Effector memory CD8-positive, alpha-beta T cell (primary cell): ENCODE results near the gene ADGRB3.

Experiments
- ATAC-seq: fragments of 150-1000 bp; cut with Tn5 transposase; replicated peaks from 2 replicates; pipeline ENCODE4 v1.10.0; 2021; ENCODE audit warnings: mild to moderate bottlenecking, moderate library complexity
- DNase-seq, 3 experiments: peaks; one replicate each; pipeline ENCODE4 v3.0.0; 2021
- H3K27ac Mint-ChIP-seq, 2 donors: one replicate each; pipeline ENCODE4 v1.8.0; 2022; ENCODE audit warnings: mild to moderate bottlenecking in 2 of 2, mixed read lengths in 2 of 2, moderate library complexity in 2 of 2
- H3K27me3 Mint-ChIP-seq, 2 donors: one replicate each; pipeline ENCODE4 v1.8.0; 2022; ENCODE audit warnings: mixed read lengths in 2 of 2
- H3K36me3 Mint-ChIP-seq: one replicate; pipeline ENCODE4 v1.8.0; 2022; ENCODE audit warnings: mild to moderate bottlenecking, moderate library complexity, mixed read lengths; ENCODE audit not compliant: insufficient read depth
- H3K4me1 Mint-ChIP-seq, 2 donors: one replicate each; pipeline ENCODE4 v1.8.0; 2022; ENCODE audit warnings: low read depth in 2 of 2, mixed read lengths in 2 of 2
- H3K4me3 Mint-ChIP-seq, 2 donors: one replicate each; pipeline ENCODE4 v1.8.0; 2022; ENCODE audit warnings: mild to moderate bottlenecking in 2 of 2, mixed read lengths in 2 of 2, moderate library complexity in 2 of 2
- H3K9me3 Mint-ChIP-seq, 2 donors: one replicate each; pipeline ENCODE4 v1.8.0; 2022; ENCODE audit warnings: mixed read lengths in 2 of 2

The ADGRB3 gene

GRCh38 chr6:68637782-68638181, 2.7 kb downstream of the ADGRB3 start:
- no peak for DNase-seq
- Mint-ChIP-seq H3K9me3 (peaks cover 0 to 4% of the 10 kb centered on the region in 2 donors), H3K36me3 (no peaks in the 10 kb centered on the region), H3K27me3 (peaks cover 17 to 36% of the 10 kb centered on the region in 2 donors), H3K4me1 (peaks cover 0 to 14% of the 10 kb centered on the region in 2 donors), H3K4me3 (no peak overlapping the region), H3K27ac (no peak overlapping the region)
- ATAC-seq = no peak

GRCh38 chr6:68638230-68638900, 3.3 kb downstream of the ADGRB3 start:
- H3K4me3 Mint-ChIP-seq = no peak overlapping the region
- ATAC-seq (no peak), DNase-seq (no peak)
- H3K27me3 Mint-ChIP-seq = peaks cover 17 to 35% of the 10 kb centered on the region in 2 donors
- H3K4me1 Mint-ChIP-seq = peaks cover 0 to 14% of the 10 kb centered on the region in 2 donors
- no peak overlapping the region for H3K27ac Mint-ChIP-seq
- H3K36me3 Mint-ChIP-seq = no peaks in the 10 kb centered on the region
- peaks cover 0 to 4% of the 10 kb centered on the region in 2 donors for H3K9me3 Mint-ChIP-seq

- Mint-ChIP-seq H3K27me3 (peaks cover 14 to 26% of the 10 kb centered on the region in 2 donors), H3K9me3 (peaks cover 0 to 4% of the 10 kb centered on the region in 2 donors), H3K27ac (no peak overlapping the region), H3K36me3 (no peaks in the 10 kb centered on the region), H3K4me1 (peaks cover 0 to 13% of the 10 kb centered on the region in 2 donors), H3K4me3 (no peak overlapping the region)
- no peak for DNase-seq
- no peak for ATAC-seq
Measured at GRCh38 chr6:68639211-68639610, 4.1 kb downstream of the ADGRB3 start.

GRCh38 chr6:68639826-68640490, 4.9 kb downstream of the ADGRB3 start:
- Mint-ChIP-seq H3K27me3 (peaks cover 11 to 20% of the 10 kb centered on the region in 2 donors), H3K4me1 (peaks cover 0 to 9% of the 10 kb centered on the region in 2 donors), H3K36me3 (no peaks in the 10 kb centered on the region), H3K4me3 (no peak overlapping the region), H3K27ac (no peak overlapping the region), H3K9me3 (peaks cover 0 to 4% of the 10 kb centered on the region in 2 donors)
- ATAC-seq (no peak), DNase-seq (no peak)

GRCh38 chr6:68640491-68640835, 5.4 kb downstream of the ADGRB3 start:
- no peak overlapping the region for H3K27ac Mint-ChIP-seq
- DNase-seq = no peak
- no peak for ATAC-seq
- H3K27me3 Mint-ChIP-seq = peaks cover 8 to 15% of the 10 kb centered on the region in 2 donors
- peaks cover 0 to 9% of the 10 kb centered on the region in 2 donors for H3K4me1 Mint-ChIP-seq
- H3K4me3 Mint-ChIP-seq = no peak overlapping the region
- no peaks in the 10 kb centered on the region for H3K36me3 Mint-ChIP-seq
- peaks cover 0 to 4% of the 10 kb centered on the region in 2 donors for H3K9me3 Mint-ChIP-seq

- Mint-ChIP-seq H3K36me3 (no peaks in the 10 kb centered on the region), H3K27me3 (peaks cover under 1 to 8% of the 10 kb centered on the region in 2 donors), H3K27ac (no peak overlapping the region), H3K4me1 (peaks cover 0 to 7% of the 10 kb centered on the region in 2 donors), H3K4me3 (no peak overlapping the region), H3K9me3 (peaks cover 0 to 4% of the 10 kb centered on the region in 2 donors)
- DNase-seq (no peak), ATAC-seq (no peak)
Measured at GRCh38 chr6:68641172-68641571, 6.1 kb downstream of the ADGRB3 start.

DNA sequence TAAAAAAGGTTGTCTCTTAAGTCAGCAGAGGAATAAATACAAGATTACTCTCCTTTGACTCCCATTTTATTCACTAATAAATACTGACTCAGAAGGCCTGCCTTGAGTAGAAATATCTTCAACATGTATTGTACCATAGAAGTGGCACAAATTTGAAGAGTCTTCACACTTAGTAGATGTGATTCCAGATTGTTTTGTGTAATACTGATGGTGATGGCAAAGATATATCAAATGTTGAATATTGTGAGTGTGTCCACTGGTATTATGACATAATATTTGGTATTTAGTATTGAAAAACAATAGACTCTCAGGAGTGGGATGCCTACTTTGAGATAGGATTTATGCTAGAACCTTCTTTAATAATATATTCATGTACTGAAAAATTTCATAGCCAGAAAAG, 7.0 kb downstream of the ADGRB3 start:
- Mint-ChIP-seq H3K4me3 (no peak overlapping the region), H3K27ac (no peak overlapping the region), H3K27me3 (peaks cover 0 to 6% of the 10 kb centered on the region in 2 donors), H3K36me3 (no peaks in the 10 kb centered on the region), H3K4me1 (peaks cover 0 to 7% of the 10 kb centered on the region in 2 donors), H3K9me3 (peaks cover 0 to 4% of the 10 kb centered on the region in 2 donors)
- ATAC-seq (no peak), DNase-seq (no peak)

GRCh38 chr6:68642977-68643376, 7.9 kb downstream of the ADGRB3 start:
- Mint-ChIP-seq H3K36me3 (no peaks in the 10 kb centered on the region), H3K4me3 (no peak overlapping the region), H3K27me3 (peaks cover 0 to 6% of the 10 kb centered on the region in 2 donors), H3K27ac (no peak overlapping the region), H3K4me1 (peaks cover 0 to 7% of the 10 kb centered on the region in 2 donors), H3K9me3 (peaks cover 0 to 4% of the 10 kb centered on the region in 2 donors)
- DNase-seq (no peak), ATAC-seq (no peak)

DNA sequence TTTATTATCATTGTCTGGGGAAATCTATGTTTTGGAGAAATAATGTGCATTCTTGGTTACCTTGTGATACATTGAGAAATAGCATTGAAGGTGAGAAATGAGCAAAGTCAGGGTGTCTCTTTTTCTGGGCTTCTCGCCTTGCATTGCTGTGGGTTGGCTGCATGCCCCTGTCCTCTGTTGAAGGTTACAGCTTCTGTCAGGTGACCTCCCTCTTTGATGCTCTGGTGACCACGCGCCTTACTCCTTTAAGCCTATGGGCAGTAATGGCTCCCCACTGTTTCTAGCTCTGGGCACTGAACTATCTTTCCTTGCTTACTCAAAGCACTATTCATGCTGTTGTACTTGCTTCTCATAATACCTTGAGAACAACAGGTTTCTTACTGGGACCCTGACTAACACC, 14.6 kb downstream of the ADGRB3 start:
- Mint-ChIP-seq H3K9me3 (peaks cover 0 to 4% of the 10 kb centered on the region in 2 donors), H3K4me3 (no peak overlapping the region), H3K27me3 (no peaks in the 10 kb centered on the region), H3K27ac (no peak overlapping the region), H3K36me3 (no peaks in the 10 kb centered on the region), H3K4me1 (no peaks in the 10 kb centered on the region)
- DNase-seq = no peak
- ATAC-seq = no peak

DNA sequence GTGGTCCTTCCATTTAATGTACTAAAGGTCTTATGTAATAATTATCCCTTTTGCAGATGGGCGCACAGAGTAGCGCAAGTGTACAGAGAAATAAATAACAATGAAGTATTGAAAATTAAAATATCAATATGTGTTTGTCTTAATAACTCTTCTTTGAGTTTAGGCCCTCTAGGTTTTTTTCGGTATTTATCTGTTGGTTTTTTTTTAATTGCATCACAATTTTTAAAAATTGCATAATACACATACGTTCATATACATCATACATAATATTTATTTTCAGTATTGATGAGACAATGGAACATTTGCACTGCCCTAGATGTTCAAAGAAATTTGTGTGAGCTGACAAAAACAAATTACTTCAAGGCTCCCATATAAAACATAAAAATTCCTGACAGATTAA, 15.1 kb downstream of the ADGRB3 start:
- Mint-ChIP-seq H3K9me3 (peaks cover 0 to 4% of the 10 kb centered on the region in 2 donors), H3K27me3 (no peaks in the 10 kb centered on the region), H3K4me1 (no peaks in the 10 kb centered on the region), H3K4me3 (no peak overlapping the region), H3K36me3 (no peaks in the 10 kb centered on the region), H3K27ac (no peak overlapping the region)
- DNase-seq = no peak
- no peak for ATAC-seq

- DNase-seq = no peak
- Mint-ChIP-seq H3K9me3 (peaks cover 0 to 4% of the 10 kb centered on the region in 2 donors), H3K4me1 (no peaks in the 10 kb centered on the region), H3K4me3 (no peak overlapping the region), H3K36me3 (peaks cover 3% of the 10 kb centered on the region), H3K27ac (no peak overlapping the region), H3K27me3 (no peaks in the 10 kb centered on the region)
- no peak for ATAC-seq
Measured at GRCh38 chr6:68651011-68651985, 16.2 kb downstream of the ADGRB3 start.

DNA sequence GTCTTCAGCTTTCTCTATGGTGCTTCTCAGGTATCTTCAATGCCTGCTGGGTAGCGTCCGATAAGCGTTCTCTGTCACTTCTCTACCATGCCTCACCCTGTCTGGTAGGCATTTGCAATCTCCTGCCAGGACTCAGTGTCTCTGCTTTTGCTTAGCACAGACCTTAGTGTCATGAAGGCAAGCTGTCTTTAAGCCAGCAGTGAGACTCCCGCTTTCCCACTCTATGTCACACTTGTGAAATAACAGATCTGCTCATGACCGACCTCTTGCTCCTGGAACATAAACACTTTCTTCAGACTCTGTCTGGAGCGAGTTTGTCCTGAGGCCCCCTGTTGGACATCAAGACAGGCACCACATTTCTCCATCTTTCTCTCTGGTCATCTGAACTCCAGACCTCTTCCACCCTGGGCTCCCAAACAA, 17.0 kb downstream of the ADGRB3 start:
- Mint-ChIP-seq H3K4me3 (no peak overlapping the region), H3K36me3 (peaks cover 3% of the 10 kb centered on the region), H3K4me1 (no peaks in the 10 kb centered on the region), H3K27me3 (no peaks in the 10 kb centered on the region), H3K9me3 (peaks cover 0 to 4% of the 10 kb centered on the region in 2 donors), H3K27ac (no peak overlapping the region)
- DNase-seq (no peak), ATAC-seq (no peak)

GRCh38 chr6:68653074-68653705, 18.1 kb downstream of the ADGRB3 start:
- no peak for ATAC-seq
- peaks cover 3% of the 10 kb centered on the region for H3K36me3 Mint-ChIP-seq
- H3K27me3 Mint-ChIP-seq = no peaks in the 10 kb centered on the region
- no peak for DNase-seq
- H3K4me3 Mint-ChIP-seq = no peak overlapping the region
- H3K27ac Mint-ChIP-seq = no peak overlapping the region
- peaks cover 0 to 4% of the 10 kb centered on the region in 2 donors for H3K9me3 Mint-ChIP-seq
- H3K4me1 Mint-ChIP-seq = no peaks in the 10 kb centered on the region
